Kidney capillary endothelial cell (primary cell): ENCODE results near the gene ZNF260.
"Not testable (repeated sequence)": the region's sequence is repeated elsewhere in the genome, so short reads cannot be mapped to it uniquely, and the experiment has no call there.

Experiments used
- DNase-seq: peaks from one replicate; pipeline ENCODE4 v3.0.0-alpha.2; 2018; ENCODE audit warnings: low spot score

Gene ZNF260

GRCh38 chr19:36528194-36528920 lies at the start of gene ZNF260:
ZNF260 (minus strand) TSS chr19:36528271; CDS start chr19:36515238, 13,033 bp downstream.
- peak; percentile 92 for DNase-seq

GRCh38 chr19:36577271-36577996 lies 49.4 kb upstream of the ZNF260 start:
- DNase-seq, result no peak

- no peak for DNase-seq
These were observed 46.7 kb upstream of the ZNF260 start for GRCh38 chr19:36574741-36575140.

- peak; percentile 14 for DNase-seq
These were observed 46.0 kb upstream of the ZNF260 start for GRCh38 chr19:36573895-36574720.

GRCh38 chr19:36573020-36573894 lies 45.2 kb upstream of the ZNF260 start, which contains the start of gene ZNF529:
ZNF529 (minus strand) TSS chr19:36573292; CDS start chr19:36572346, 946 bp downstream.
- peak; percentile 86 for DNase-seq

- no peak for DNase-seq
These were observed 44.5 kb upstream of the ZNF260 start for GRCh38 chr19:36572593-36573019.

- no peak for DNase-seq
These were observed 36.3 kb upstream of the ZNF260 start for GRCh38 chr19:36564391-36564790.

GRCh38 chr19:36547001-36547732 lies 19.1 kb upstream of the ZNF260 start:
- DNase-seq, result no peak

- DNase-seq, result no peak
These were observed 949 bp upstream of the ZNF260 start for GRCh38 chr19:36528921-36529518.

- no peak for DNase-seq
These were observed 238 bp downstream of the ZNF260 start for GRCh38 chr19:36527873-36528193.

- no peak for DNase-seq
These were observed 730 bp downstream of the ZNF260 start for GRCh38 chr19:36527341-36527740.

- DNase-seq, result no peak
These were observed 1.5 kb downstream of the ZNF260 start for GRCh38 chr19:36526581-36526980.

GRCh38 chr19:36524617-36525016 lies 3.5 kb downstream of the ZNF260 start:
- DNase-seq, result no peak

GRCh38 chr19:36514012-36514612 lies 14.0 kb downstream of the ZNF260 start:
- DNase-seq, result no peak

GRCh38 chr19:36508325-36508724 lies 19.7 kb downstream of the ZNF260 start:
- DNase-seq, result no peak

- no peak for DNase-seq
These were observed 26.1 kb downstream of the ZNF260 start for GRCh38 chr19:36501973-36502372.

GRCh38 chr19:36497001-36497400 lies 31.1 kb downstream of the ZNF260 start:
- no peak for DNase-seq

GRCh38 chr19:36492689-36493453 lies 35.2 kb downstream of the ZNF260 start:
- DNase-seq, result peak; percentile 26

- not testable (repeated sequence) for DNase-seq
These were observed 37.2 kb downstream of the ZNF260 start for GRCh38 chr19:36490846-36491245.
